ENCODE results near the gene DPY19L3. TPM values are rescaled to one million over a fixed set of nuclear protein-coding genes. Genes with fewer than 3 reads are reported as not detected.

Gene DPY19L3
- total and polyA plus RNA-seq, 2 of the 4 experiments (the other 2 are of a cell fraction), result 29.6 to 36.5 TPM

- Histone ChIP-seq H3K4me1 (ENCODE audit: control insufficient read depth, insufficient read depth, low read length) (peaks cover 6% of the 10 kb centered on the region), H2AK9ac (replicated peaks; ENCODE audit: low read depth, low read length, poor library complexity) (no peak overlapping the region), H3K4me2 (ENCODE audit: low read depth, low read length) (peak overlapping the region; percentile 87), H3K4me3 (ENCODE audit: insufficient read depth, low read depth, low read length) (no peak overlapping the region), H3K9me3 (ENCODE audit: control insufficient read depth, insufficient read depth, low read length) (no peaks in the 10 kb centered on the region), H3K9me1 (ENCODE audit: insufficient read depth, low read length) (peaks cover 11% of the 10 kb centered on the region), H3K79me1 (ENCODE audit: low read depth in 1 of 2, low read length in 2 of 2) (peaks cover 24 to 55% of the 10 kb centered on the region in 2 experiments), H4K20me1 (ENCODE audit: insufficient read depth, low read length) (peaks cover 5% of the 10 kb centered on the region; the same call in 1 of the 2 replicates), H3K27me3 (ENCODE audit: control insufficient read depth, insufficient read depth, low read length) (no peaks in the 10 kb centered on the region), H3K9ac (ENCODE audit: low read depth, low read length) (no peak overlapping the region), H2BK5ac (ENCODE audit: low read depth, low read length, poor library complexity, severe bottlenecking) (no peak overlapping the region), H4K91ac (ENCODE audit: insufficient read depth, low read depth, low read length) (no peak overlapping the region), H3K4ac (ENCODE audit: low read depth, low read length) (no peak overlapping the region), H3K23ac (ENCODE audit: low read depth, low read length) (0 out of 2 replicates have a peak overlapping the region, but pooled peaks have one; percentile 40), H3K14ac (replicated peaks; ENCODE audit: low read depth, low read length) (no peak overlapping the region), H3K18ac (ENCODE audit: low read depth, low read length) (no peak overlapping the region), H4K8ac (ENCODE audit: low read depth in 2 of 2, low read length in 2 of 2) (no peak overlapping the region), H4K5ac (ENCODE audit: low read depth, low read length) (no peak overlapping the region), H2BK15ac (ENCODE audit: low read depth, low read length) (no peak overlapping the region), H2BK120ac (ENCODE audit: low read depth, low read length) (no peak overlapping the region), H3K27ac (ENCODE audit: insufficient read depth, low read length) (no peak overlapping the region), H3K36me3 (ENCODE audit: control insufficient read depth, insufficient read depth, low read length) (peaks cover 11% of the 10 kb centered on the region), H2BK20ac (ENCODE audit: low read depth, low read length) (no peak overlapping the region), H2AK5ac (ENCODE audit: low read depth, low read length) (no peak overlapping the region), H3K56ac (ENCODE audit: extremely low read depth, insufficient read depth, low read length) (no peak overlapping the region), H2AFZ (replicated peaks; ENCODE audit: low read length, poor library complexity) (no peak overlapping the region)
- no peak for ATAC-seq (ENCODE audit: low read depth)
- no TSS peak for BruUV-seq (replicated peaks)
- CTCF ChIA-PET, result no interaction called here
- dilution Hi-C loops (cut with HindIII; ENCODE audit: low sequenced_read_pairs, unreplicated experiment) (no loop called here), in situ Hi-C loops (cut with MboI; ENCODE audit: low sequenced_read_pairs) (no loop called here), intact Hi-C loops (cut with micrococcal nuclease) (loop anchor here (5.0 kb wide), 1 partner anchor 1185 kb away; no protein-coding TSS in a partner anchor)
- WGBS, 2 experiments (ENCODE audit: extremely low coverage in 2 of 2, insufficient read length in 1 of 2), result 97% methylated on average over 5 of the region's 19 CpGs; no CpG with 5 or more reads in 1 of the 2 experiments
- POLR2A ChIA-PET (ENCODE audit: unreplicated experiment), result no interaction called here
- peak; percentile 37 for DNase-seq
- TF ChIP-seq CEBPB (IDR thresholded peaks at IDR 0.05; ENCODE audit: low read depth, low read length) (peak; percentile 61), SMC3 (IDR thresholded peaks at IDR 0.05; ENCODE audit: low read depth, low read length) (no peak)
Measured at GRCh38 chr19:32407004-32407992, 1.7 kb downstream of the DPY19L3 start.

Measured in IMR-90 (cell line).